K562 (cell line): Measurements from ENCODE around the gene DHRS3. TPM values are rescaled to one million over a fixed set of nuclear protein-coding genes. Genes with fewer than 3 reads are reported as not detected.

Source experiments
- CHD7 ChIP-seq: fragments of 200-600 bp; sonication (generic); IDR thresholded peaks from one replicate; pipeline ENCODE4 v1.6.1; 2012; ENCODE audit warnings: mild to moderate bottlenecking, low read depth, low read length, inconsistent platforms
- E2F5 ChIP-seq: sonication (generic); formaldehyde crosslinking; IDR thresholded peaks from 2 replicates; pipeline ENCODE4 v1.8.0; 2022; ENCODE audit warnings: mild to moderate bottlenecking, missing genetic modification reagents
- HDAC1 ChIP-seq, 2 experiments: fragments of 450-650 bp; IDR thresholded peaks; 2 replicates each; pipeline ENCODE4 v1.6.1; 2016 to 2017; ENCODE audit warnings: inconsistent platforms in 1 of 2, mild to moderate bottlenecking in 1 of 2, moderate library complexity in 1 of 2
- IRF2 ChIP-seq: sonication (generic); formaldehyde crosslinking; IDR thresholded peaks from 2 replicates; pipeline ENCODE4 v1.8.1; 2022; ENCODE audit warnings: mild to moderate bottlenecking, missing genetic modification reagents
- MTA3 ChIP-seq: fragments of 450-650 bp; formaldehyde crosslinking; IDR thresholded peaks from 2 replicates; pipeline ENCODE4 v1.6.1; 2017; ENCODE audit warnings: mild to moderate bottlenecking, borderline replicate concordance
- NCOA1 ChIP-seq: fragments of 450-650 bp; IDR thresholded peaks from 2 replicates; pipeline ENCODE4 v1.6.1; 2016; ENCODE audit warnings: low read depth
- NRF1 ChIP-seq, 2 experiments: fragments of 450-650 bp; IDR thresholded peaks in 1 of 2; conservative IDR thresholded peaks in 1 of 2; 2 replicates each; pipeline ENCODE4 v1.6.1; 2014; ENCODE audit warnings: mild to moderate bottlenecking in 2 of 2
- RBBP5 ChIP-seq: fragments of 200-600 bp; sonication (generic); IDR thresholded peaks from 2 replicates; pipeline ENCODE4 v1.6.1; 2012; ENCODE audit warnings: borderline replicate concordance, mild to moderate bottlenecking, low read length, control low read depth, inconsistent platforms; ENCODE audit not compliant: insufficient read depth, poor library complexity, severe bottlenecking
- SIX5 ChIP-seq, 2 experiments: IDR thresholded peaks; 2 replicates each; pipeline ENCODE4 v1.6.1; 2011; ENCODE audit warnings: low read length in 2 of 2, borderline replicate concordance in 1 of 2, low read depth in 1 of 2, mild to moderate bottlenecking in 1 of 2, moderate library complexity in 1 of 2; ENCODE audit not compliant: insufficient read depth in 1 of 2
- VEZF1 ChIP-seq: fragments of 200-800 bp; sonication (Bioruptor generic); IDR thresholded peaks from 2 replicates; pipeline ENCODE4 v1.6.1; 2017; ENCODE audit warnings: missing genetic modification characterization, missing compliant biosample characterization
- ZFP1 ChIP-seq: fragments of 450-650 bp; formaldehyde crosslinking; IDR thresholded peaks from 2 replicates; pipeline ENCODE4 v1.4.0; 2020; ENCODE audit warnings: mild to moderate bottlenecking, mixed read lengths
- polyA plus RNA-seq, 8 experiments: library from polyadenylated mRNA; depleted of rRNA in 4 of 8; stranded (reverse) in 5 of 8; unstranded in 3 of 8; fragments of >200 nt; fragmentation: Nextera tagmentation in 2 of 8; fragmentation: Illumina TruSeq in 1 of 8; extraction: Ambion mirVana in 2 of 8; extraction: Trizol in 1 of 8; gene quantifications; 2 replicates each; pipeline versions ENCODE4 v1.2.1 to v1.2.3, GENCODE V29; 2011 to 2014; ENCODE audit warnings: inconsistent platforms in 1 of 8, missing spikeins in 1 of 8
- total RNA-seq, 7 experiments: library from RNA; depleted of rRNA in 6 of 7; stranded (reverse); fragments of >200 nt in 6 of 7; fragmentation: Illumina TruSeq in 2 of 7; extraction: Trizol in 2 of 7; gene quantifications; 2 replicates each; pipeline versions ENCODE4 v1.2.1 to v1.2.3, GENCODE V29; 2011 to 2021; ENCODE audit warnings: low replicate concordance in 1 of 7

Gene DHRS3
- total and polyA plus RNA-seq, 9 of the 15 experiments (the other 6 are each of a cell fraction or from before 2014, with no cell fraction given): 21.0 to 116 (median 58.7) TPM

- TF ChIP-seq E2F5 (CRISPR knock-in tag): no peak
- TF ChIP-seq VEZF1 (CRISPR knock-in tag): peak; percentile 30; the same call in 1 of the 2 replicates
- TF ChIP-seq HDAC1 (IDR thresholded peaks at IDR 0.05): peak; percentile 78 to 83; a peak in 3 of 4 replicates
- TF ChIP-seq NCOA1: peak; percentile 47; the same call in 1 of the 2 replicates
- no peak for TF ChIP-seq ZFP1 (CRISPR knock-in tag)
- peak; percentile 98 for TF ChIP-seq MTA3
- no peak for TF ChIP-seq IRF2
- TF ChIP-seq NRF1 (conservative IDR thresholded peaks at IDR 0.05 in 1 of 2, IDR thresholded peaks at IDR 0.05 in 1 of 2): peak; percentile 49 to 58
- TF ChIP-seq RBBP5: no peak
- TF ChIP-seq SIX5 (IDR thresholded peaks at IDR 0.05; ENCODE audit: borderline replicate concordance in 1 of 2, insufficient read depth in 1 of 2, low read depth in 1 of 2, low read length in 2 of 2): peak; percentile 45 to 61; a peak in 2 of 4 replicates
- TF ChIP-seq CHD7: no peak
Observed at GRCh38 chr1:12657060-12657884, 39.3 kb upstream of the DHRS3 start (continued).
